ENCODE results near the gene PTGFR.

GRCh38 chr1:78501203-78501602 lies 10.4 kb downstream of the PTGFR start:
- no peak for TF ChIP-seq CTCF (IDR thresholded peaks at IDR 0.05)
- TF ChIP-seq POLR2A (IDR thresholded peaks at IDR 0.05) = no peak
- TF ChIP-seq EP300 (IDR thresholded peaks at IDR 0.05) = no peak

Measured in tibial nerve (tissue), 4 donors.